ENCODE measurements around the gene ADGRF3. TPM values are rescaled to one million over a fixed set of nuclear protein-coding genes. Genes with fewer than 3 reads are reported as not detected.
A peak's percentile ranks its signal among the peaks of the same experiment; 100 is the strongest.

Gene ADGRF3
- total and polyA plus RNA-seq, 2 of the 8 experiments (the other 6 are each of a cell fraction or from before 2014, with no cell fraction given) = 0.54 to 0.69 TPM

DNA sequence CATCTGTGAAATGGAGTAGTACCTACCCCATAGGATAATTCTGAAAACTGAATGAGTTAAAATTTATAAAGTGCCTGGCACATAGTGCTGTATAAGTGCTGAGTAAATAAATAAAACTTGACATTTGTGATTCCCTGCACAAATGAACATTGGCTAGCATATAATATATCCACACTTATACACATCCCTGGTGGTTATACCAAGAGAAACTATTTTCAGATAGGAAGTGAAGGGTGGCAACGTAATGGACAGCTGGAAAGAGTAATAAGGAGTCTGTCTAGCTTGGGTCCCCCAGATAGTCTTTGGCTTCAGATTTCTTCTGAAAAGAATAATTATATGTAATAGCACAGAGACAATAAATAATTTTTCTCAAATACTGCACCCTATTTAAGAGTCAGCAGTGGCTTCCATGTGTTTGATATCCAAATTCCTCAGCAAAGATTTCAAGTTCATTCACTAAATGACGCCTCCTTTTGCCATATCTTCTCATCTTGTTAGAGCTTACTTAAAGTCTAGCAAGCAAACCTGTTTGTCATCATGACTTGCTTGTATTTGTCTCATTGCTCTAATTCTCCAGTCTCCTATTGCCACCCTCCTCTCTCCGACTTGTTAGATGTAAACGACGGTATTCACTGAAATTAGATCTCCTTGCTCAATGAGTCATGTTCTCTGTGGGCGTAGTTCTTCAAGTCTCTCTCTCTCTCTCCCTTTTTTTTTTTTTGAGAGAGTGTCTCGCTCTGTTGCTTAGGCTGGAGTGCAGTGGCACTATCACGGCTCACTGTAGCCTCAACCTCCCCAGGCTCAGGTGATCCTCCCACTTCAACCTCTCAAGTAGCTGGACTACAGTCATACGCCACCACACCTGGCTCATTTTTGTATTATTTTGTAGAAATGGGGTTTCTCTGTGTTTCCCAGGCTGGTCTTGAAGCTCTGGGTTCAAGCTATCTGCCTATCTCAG, 8.7 kb upstream of the ADGRF3 start:
- CTCF ChIA-PET (ENCODE audit: partially characterized antibody) = interaction anchor here (0.8 to 1.7 kb wide), 5 partner anchors 11 to 116 kb away, joined by 3 to 4 read pairs (median 3); no protein-coding TSS in a partner anchor
- Histone ChIP-seq H3K27ac (ENCODE audit: low read depth, low read length) (no peak overlapping the region), H2BK5ac (ENCODE audit: low read depth, low read length) (no peak overlapping the region), H3K4me1 (replicated peaks in 1 of 4; ENCODE audit: control insufficient read depth in 3 of 4, insufficient read depth in 4 of 4, low read length in 3 of 4) (peaks cover 0 to 3% (median under 1%) of the 10 kb centered on the region in 4 experiments; a peak in 3 of 7 replicates), H3K23me2 (ENCODE audit: low read depth, low read length) (no peaks in the 10 kb centered on the region), H3K4me3 (ENCODE audit: extremely low read depth in 1 of 4, insufficient read depth in 2 of 4, low read depth in 3 of 4, low read length in 4 of 4) (no peak overlapping the region), H3K23ac (ENCODE audit: insufficient read length) (no peak overlapping the region), H3K79me2 (ENCODE audit: control insufficient read depth in 1 of 2, insufficient read depth in 2 of 2, low read length in 2 of 2) (peaks cover 15 to 96% of the 10 kb centered on the region in 2 experiments), H4K5ac (ENCODE audit: insufficient read length, low read depth, low read length) (no peak overlapping the region), H4K8ac (ENCODE audit: extremely low read depth, insufficient read depth, low read length) (no peak overlapping the region), H3K4me2 (ENCODE audit: insufficient read depth in 1 of 2, low read depth in 2 of 2, low read length in 2 of 2) (0 out of 4 replicates have a peak overlapping the region, but pooled peaks have one; percentile 20 to 31), H2BK12ac (ENCODE audit: low read depth, low read length) (no peak overlapping the region), H2BK20ac (ENCODE audit: low read length) (no peak overlapping the region), H3K18ac (ENCODE audit: extremely low read depth, low read length) (no peak overlapping the region; the same call in 1 of the 2 replicates), H3K4ac (replicated peaks; ENCODE audit: insufficient read length, low read depth, low read length) (no peak overlapping the region), H4K20me1 (replicated peaks in 1 of 2; ENCODE audit: control insufficient read depth in 1 of 2, insufficient read depth in 2 of 2, low read length in 2 of 2) (peaks cover 8 to 18% of the 10 kb centered on the region in 2 experiments), H3K9me3 (ENCODE audit: insufficient read depth in 2 of 2, low read depth in 1 of 2, low read length in 1 of 2) (no peaks in the 10 kb centered on the region), H3K36me3 (ENCODE audit: control insufficient read depth in 2 of 4, insufficient read depth in 4 of 4, low read length in 3 of 4) (peaks cover 0 to 7% (median 0%) of the 10 kb centered on the region in 4 experiments; a peak in 1 of 8 replicates), H2BK15ac (ENCODE audit: low read length) (no peak overlapping the region), H2AK5ac (ENCODE audit: low read depth, low read length) (no peak overlapping the region), H4K91ac (replicated peaks; ENCODE audit: insufficient read length, low read length) (no peak overlapping the region), H3K27me3 (replicated peaks in 1 of 4; ENCODE audit: control insufficient read depth in 3 of 4, extremely low read depth in 1 of 4, insufficient read depth in 3 of 4, low read length in 3 of 4) (no peaks in the 10 kb centered on the region), H2AFZ (ENCODE audit: low read length) (no peak overlapping the region), H3K56ac (replicated peaks; ENCODE audit: insufficient read length, low read depth, low read length) (no peak overlapping the region), H3K14ac (ENCODE audit: insufficient read length) (no peak overlapping the region), H3K9ac (replicated peaks in 1 of 4; ENCODE audit: extremely low read depth in 1 of 4, low read depth in 3 of 4, low read length in 3 of 4) (no peak overlapping the region), H2BK120ac (replicated peaks; ENCODE audit: low read depth, low read length) (no peak overlapping the region), H3K79me1 (ENCODE audit: low read depth, low read length) (peaks cover 7% of the 10 kb centered on the region)
- DNase-seq (ENCODE audit: low read depth in 1 of 2, low spot score in 2 of 2) (no peak), FAIRE-seq (no peak)
- WGBS, 2 experiments (ENCODE audit: extremely low coverage in 1 of 2, insufficient coverage in 1 of 2, insufficient read length in 1 of 2, insufficient replicate concordance in 2 of 2, low coverage in 1 of 2, low lambda C conversion rate in 2 of 2, missing lambda C conversion rate in 1 of 2) = 69% methylated on average over 8 of the region's 9 CpGs; no CpG with 5 or more reads in 1 of the 2 experiments
- POLR2A ChIA-PET (ENCODE audit: partially characterized antibody) = interaction anchor here (4.8 kb wide), 1 partner anchor 10 kb away, joined by 17 read pairs; the partner anchor contains the start of gene SELENOI
- TF ChIP-seq RBBP5 (IDR thresholded peaks at IDR 0.05; ENCODE audit: borderline replicate concordance, low read depth, low read length) (no peak), POLR2A (IDR thresholded peaks at IDR 0.05; ENCODE audit: control extremely low read depth in 1 of 2, low read depth in 2 of 2, low read length in 2 of 2) (no peak), JUND (IDR thresholded peaks at IDR 0.05; ENCODE audit: low read length) (peak; percentile 86), NRF1 (IDR thresholded peaks at IDR 0.05; ENCODE audit: low read depth, low read length) (no peak)
